ENCODE results near the gene MSN. TPM values are rescaled to one million over a fixed set of nuclear protein-coding genes. Genes with fewer than 3 reads are reported as not detected.
"Not testable (repeated sequence)": the region's sequence is repeated elsewhere in the genome, so short reads cannot be mapped to it uniquely, and the experiment has no call there.

MSN gene
- 227 TPM for polyA plus RNA-seq (2012; ENCODE audit: missing spikeins)

- peak; percentile 85 for FAIRE-seq
- TF ChIP-seq POLR2AphosphoS5 (IDR thresholded peaks at IDR 0.05; ENCODE audit: low read depth, low read length) = peak; percentile 69; the same call in 1 of the 2 replicates
- peak; percentile 83; the same call in 1 of the 2 replicates for TF ChIP-seq POLR2A (IDR thresholded peaks at IDR 0.05; ENCODE audit: low read depth, low read length)
- no peak for TF ChIP-seq TAF1 (IDR thresholded peaks at IDR 0.05; ENCODE audit: borderline replicate concordance, low read depth, low read length)
- DNase-seq (ENCODE audit: insufficient read length) = peak; percentile 41
Observed at GRCh38 chrX:65667503-65668376, at the start of gene MSN. MSN (plus strand) TSS chrX:65667654; CDS start chrX:65667842, 188 bp downstream.

- not testable (repeated sequence) for FAIRE-seq; DNase-seq (ENCODE audit: insufficient read length)
Observed at GRCh38 chrX:65620096-65620705, 47.3 kb upstream of the MSN start.

- FAIRE-seq (no peak), DNase-seq (ENCODE audit: insufficient read length) (no peak)
- TF ChIP-seq TAF1 (IDR thresholded peaks at IDR 0.05; ENCODE audit: borderline replicate concordance, low read depth, low read length) = no peak
- no peak for TF ChIP-seq POLR2AphosphoS5 (IDR thresholded peaks at IDR 0.05; ENCODE audit: low read depth, low read length)
- TF ChIP-seq POLR2A (IDR thresholded peaks at IDR 0.05; ENCODE audit: low read depth, low read length) = no peak
Observed at GRCh38 chrX:65630771-65631170, 36.7 kb upstream of the MSN start.

GRCh38 chrX:65633826-65634225 is 33.6 kb upstream of the MSN start:
- TF ChIP-seq TAF1 (IDR thresholded peaks at IDR 0.05; ENCODE audit: borderline replicate concordance, low read depth, low read length) (no peak), POLR2AphosphoS5 (IDR thresholded peaks at IDR 0.05; ENCODE audit: low read depth, low read length) (no peak), POLR2A (IDR thresholded peaks at IDR 0.05; ENCODE audit: low read depth, low read length) (no peak)
- FAIRE-seq = no peak

GRCh38 chrX:65634732-65635131 is 32.7 kb upstream of the MSN start:
- TF ChIP-seq POLR2AphosphoS5 (IDR thresholded peaks at IDR 0.05; ENCODE audit: low read depth, low read length) = no peak
- FAIRE-seq (no peak), DNase-seq (ENCODE audit: insufficient read length) (no peak)

More at GRCh38 chrX:65633826-65634225, 33.6 kb upstream of the MSN start:
- no peak for DNase-seq (ENCODE audit: insufficient read length)

- DNase-seq (ENCODE audit: insufficient read length) (no peak), FAIRE-seq (no peak)
- TF ChIP-seq POLR2AphosphoS5 (IDR thresholded peaks at IDR 0.05; ENCODE audit: low read depth, low read length) (no peak), TAF1 (IDR thresholded peaks at IDR 0.05; ENCODE audit: borderline replicate concordance, low read depth, low read length) (no peak), POLR2A (IDR thresholded peaks at IDR 0.05; ENCODE audit: low read depth, low read length) (no peak)
Observed at GRCh38 chrX:65635378-65635777, 32.1 kb upstream of the MSN start.

GRCh38 chrX:65635822-65636221 is 31.6 kb upstream of the MSN start:
- TF ChIP-seq TAF1 (IDR thresholded peaks at IDR 0.05; ENCODE audit: borderline replicate concordance, low read depth, low read length) (no peak), POLR2AphosphoS5 (IDR thresholded peaks at IDR 0.05; ENCODE audit: low read depth, low read length) (no peak), POLR2A (IDR thresholded peaks at IDR 0.05; ENCODE audit: low read depth, low read length) (no peak)
- FAIRE-seq = no peak
- DNase-seq (ENCODE audit: insufficient read length) = no peak

- DNase-seq (ENCODE audit: insufficient read length); FAIRE-seq: not testable (repeated sequence)
Observed at GRCh38 chrX:65636261-65636660, 31.2 kb upstream of the MSN start.

- TF ChIP-seq POLR2AphosphoS5 (IDR thresholded peaks at IDR 0.05; ENCODE audit: low read depth, low read length) (no peak), TAF1 (IDR thresholded peaks at IDR 0.05; ENCODE audit: borderline replicate concordance, low read depth, low read length) (no peak), POLR2A (IDR thresholded peaks at IDR 0.05; ENCODE audit: low read depth, low read length) (no peak)
- FAIRE-seq = no peak
- DNase-seq (ENCODE audit: insufficient read length) = no peak
Observed at GRCh38 chrX:65637335-65637734, 30.1 kb upstream of the MSN start.

GRCh38 chrX:65642914-65643491 is 24.5 kb upstream of the MSN start:
- no peak for TF ChIP-seq TAF1 (IDR thresholded peaks at IDR 0.05; ENCODE audit: borderline replicate concordance, low read depth, low read length)
- FAIRE-seq = no peak
- no peak for DNase-seq (ENCODE audit: insufficient read length)

GRCh38 chrX:65643531-65644052 is 23.9 kb upstream of the MSN start:
- no peak for TF ChIP-seq POLR2A (IDR thresholded peaks at IDR 0.05; ENCODE audit: low read depth, low read length)
- TF ChIP-seq TAF1 (IDR thresholded peaks at IDR 0.05; ENCODE audit: borderline replicate concordance, low read depth, low read length) = no peak
- TF ChIP-seq POLR2AphosphoS5 (IDR thresholded peaks at IDR 0.05; ENCODE audit: low read depth, low read length) = no peak
- DNase-seq (ENCODE audit: insufficient read length) = no peak
- FAIRE-seq = peak; percentile 24
